ENCODE measurements around the gene TTC34.

DNA sequence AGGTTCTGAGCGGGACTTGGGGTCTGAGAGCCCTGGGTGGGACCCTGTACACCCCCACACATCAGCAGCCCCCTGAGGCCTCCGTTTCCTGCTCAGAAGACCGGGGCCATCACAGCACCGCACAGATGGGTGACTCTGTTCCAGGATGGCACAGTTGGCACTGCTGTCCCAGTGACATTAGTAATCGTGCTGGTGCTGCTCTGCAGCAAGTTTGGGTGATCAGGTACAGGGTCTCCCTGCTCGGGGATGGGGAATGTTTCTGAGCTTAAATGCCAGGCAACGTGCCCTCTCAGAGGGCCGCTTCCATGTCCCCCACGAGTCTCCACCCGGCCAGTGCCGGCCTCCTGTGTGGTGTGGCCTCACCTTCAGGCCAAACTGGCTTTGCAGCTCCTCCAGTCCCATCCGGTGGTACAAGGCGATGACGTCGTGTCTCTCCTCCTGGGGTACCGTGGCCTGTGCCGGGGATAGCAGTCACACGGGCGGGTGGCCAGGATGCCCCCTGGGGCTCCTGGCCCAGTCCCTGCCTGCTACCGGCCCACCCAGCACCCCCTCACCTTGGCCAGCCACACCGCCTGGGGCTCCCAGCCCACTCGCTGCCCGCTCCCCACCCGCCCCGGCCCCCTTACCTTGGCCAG lies 197.9 kb downstream of the TTC34 start:
- TF ChIP-seq, protein P1, sequence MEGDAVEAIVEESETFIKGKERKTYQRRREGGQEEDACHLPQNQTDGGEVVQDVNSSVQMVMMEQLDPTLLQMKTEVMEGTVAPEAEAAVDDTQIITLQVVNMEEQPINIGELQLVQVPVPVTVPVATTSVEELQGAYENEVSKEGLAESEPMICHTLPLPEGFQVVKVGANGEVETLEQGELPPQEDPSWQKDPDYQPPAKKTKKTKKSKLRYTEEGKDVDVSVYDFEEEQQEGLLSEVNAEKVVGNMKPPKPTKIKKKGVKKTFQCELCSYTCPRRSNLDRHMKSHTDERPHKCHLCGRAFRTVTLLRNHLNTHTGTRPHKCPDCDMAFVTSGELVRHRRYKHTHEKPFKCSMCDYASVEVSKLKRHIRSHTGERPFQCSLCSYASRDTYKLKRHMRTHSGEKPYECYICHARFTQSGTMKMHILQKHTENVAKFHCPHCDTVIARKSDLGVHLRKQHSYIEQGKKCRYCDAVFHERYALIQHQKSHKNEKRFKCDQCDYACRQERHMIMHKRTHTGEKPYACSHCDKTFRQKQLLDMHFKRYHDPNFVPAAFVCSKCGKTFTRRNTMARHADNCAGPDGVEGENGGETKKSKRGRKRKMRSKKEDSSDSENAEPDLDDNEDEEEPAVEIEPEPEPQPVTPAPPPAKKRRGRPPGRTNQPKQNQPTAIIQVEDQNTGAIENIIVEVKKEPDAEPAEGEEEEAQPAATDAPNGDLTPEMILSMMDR (optimal IDR thresholded peaks at IDR 0.05 in 1 of 3, IDR thresholded peaks at IDR 0.05 in 1 of 3, conservative IDR thresholded peaks at IDR 0.05 in 1 of 3; ENCODE audit: extremely low read depth in 1 of 3, insufficient read depth in 2 of 3, low read length in 3 of 3), result no peak
- no peak for TF ChIP-seq EZH2 (IDR thresholded peaks at IDR 0.05; ENCODE audit: low read length)
